A172 (cell line): Measurements from ENCODE around the gene DAB1. TPM values are rescaled to one million over a fixed set of nuclear protein-coding genes. Genes with fewer than 3 reads are reported as not detected.
"Not testable (repeated sequence)": the region's sequence is repeated elsewhere in the genome, so short reads cannot be mapped to it uniquely, and the experiment has no call there.

ENCODE experiments used
- DNase-seq: peaks from one replicate; pipeline ENCODE4 v3.0.0-alpha.2; 2015; ENCODE audit warnings: low spot score
- total RNA-seq: library from RNA; depleted of rRNA; stranded (reverse); fragments of >200 nt; shearing (Covaris generic); gene quantifications from 2 replicates; pipeline ENCODE4 v1.2.3, GENCODE V29; 2014

Gene DAB1
- total RNA-seq, 1 experiment from 2014 or later = not detected

- no peak for DNase-seq
Observed at GRCh38 chr1:57360846-57361407, 62.9 kb downstream of the DAB1 start.

DNA sequence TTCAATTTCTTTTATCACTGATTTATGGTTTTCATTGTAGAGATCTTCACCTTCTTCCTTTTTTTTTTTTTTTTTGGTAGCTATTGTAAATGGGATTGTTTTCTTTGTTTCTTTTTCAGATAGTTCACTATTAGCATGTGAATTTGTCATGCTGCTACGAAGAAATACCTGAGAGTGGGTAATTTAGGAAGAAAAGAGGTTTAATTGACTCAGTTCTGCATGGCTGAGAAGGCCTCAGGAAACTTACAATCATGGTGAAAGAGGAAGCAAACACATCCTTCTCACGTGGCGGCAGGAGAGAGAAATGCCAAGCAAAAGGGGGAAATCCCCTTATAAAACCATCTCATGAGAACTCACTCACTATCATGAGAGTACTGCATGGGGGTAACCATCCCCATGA lies 66.4 kb downstream of the DAB1 start:
- no peak for DNase-seq

DNA sequence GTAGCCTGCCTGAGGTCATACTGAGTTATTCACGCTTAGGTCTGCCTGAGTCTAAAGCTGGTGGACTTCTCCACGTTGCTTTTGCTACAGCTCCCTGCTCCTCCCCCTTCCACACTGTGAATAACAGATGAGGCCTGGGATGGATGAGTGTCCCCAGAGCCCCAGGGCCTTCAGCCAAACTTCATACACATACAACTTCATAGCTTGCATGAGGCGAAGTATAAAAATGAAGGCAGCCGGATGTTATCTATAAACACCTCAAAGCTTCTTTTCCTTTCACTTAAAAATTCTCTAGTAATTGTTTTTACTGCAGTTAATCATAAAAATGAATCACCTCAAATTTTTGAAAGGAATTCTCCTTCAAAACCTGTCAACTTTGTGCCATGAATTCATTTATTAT lies 70.2 kb downstream of the DAB1 start:
- no peak for DNase-seq

DNA sequence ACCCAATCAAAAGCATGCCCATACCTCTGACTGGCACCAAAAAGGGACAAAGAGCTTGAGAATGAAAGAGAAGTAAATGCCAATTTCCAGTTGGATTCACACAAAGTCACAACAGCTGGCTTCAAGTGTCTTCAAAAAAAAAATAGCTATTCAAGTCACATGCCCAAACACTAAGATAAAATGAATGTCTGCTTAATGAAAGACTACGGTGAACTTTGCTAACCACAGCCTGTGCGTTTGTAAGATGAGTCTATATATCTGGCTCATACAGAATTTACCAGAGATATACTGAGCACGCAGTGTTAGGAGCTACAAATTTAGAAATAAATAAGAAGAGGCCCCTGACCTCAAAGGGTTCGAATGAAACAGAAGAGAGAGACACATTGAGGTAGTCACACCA lies 73.2 kb downstream of the DAB1 start:
- DNase-seq = no peak

DNA sequence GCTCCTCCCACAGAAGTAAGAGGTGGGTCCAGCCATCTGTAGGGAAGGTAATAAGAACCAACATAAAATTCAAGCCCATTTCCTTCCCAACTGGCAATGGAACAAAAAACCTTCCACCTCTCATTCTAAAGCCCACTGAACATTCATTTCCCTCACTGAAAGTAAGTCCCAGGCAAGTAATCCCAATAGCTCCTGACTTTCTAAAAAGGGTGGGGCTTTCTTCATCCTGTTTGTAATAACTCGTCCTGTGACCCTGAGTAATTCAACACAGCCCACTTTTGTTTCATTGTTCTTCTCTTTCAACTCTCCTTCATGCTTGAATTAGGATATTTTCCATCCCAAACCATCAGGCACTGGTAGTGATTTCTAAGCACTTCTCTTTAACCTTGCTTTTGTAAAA lies 74.9 kb downstream of the DAB1 start:
- DNase-seq = no peak

DNA sequence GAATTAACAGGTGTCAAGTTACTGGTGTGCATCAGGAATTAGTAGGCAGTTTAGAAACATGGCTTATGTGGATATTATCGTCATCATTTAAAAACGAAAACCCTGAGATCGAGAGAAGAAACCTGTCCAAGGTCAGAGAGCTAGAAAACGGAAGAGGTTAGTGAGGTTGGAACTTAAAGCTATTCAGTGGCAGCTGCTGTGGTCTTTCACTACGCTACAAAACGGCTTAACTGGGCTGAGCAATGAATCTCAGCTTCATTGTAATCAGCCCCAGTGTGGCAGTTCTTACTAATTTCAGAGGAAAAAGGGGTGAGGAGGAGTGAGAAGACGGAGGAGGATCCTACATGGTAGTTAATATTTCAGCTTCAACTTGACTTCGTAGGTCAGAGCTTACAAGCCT lies 77.9 kb downstream of the DAB1 start:
- DNase-seq = no peak

- DNase-seq = no peak
Observed at GRCh38 chr1:57344265-57344664, 79.6 kb downstream of the DAB1 start.

DNA sequence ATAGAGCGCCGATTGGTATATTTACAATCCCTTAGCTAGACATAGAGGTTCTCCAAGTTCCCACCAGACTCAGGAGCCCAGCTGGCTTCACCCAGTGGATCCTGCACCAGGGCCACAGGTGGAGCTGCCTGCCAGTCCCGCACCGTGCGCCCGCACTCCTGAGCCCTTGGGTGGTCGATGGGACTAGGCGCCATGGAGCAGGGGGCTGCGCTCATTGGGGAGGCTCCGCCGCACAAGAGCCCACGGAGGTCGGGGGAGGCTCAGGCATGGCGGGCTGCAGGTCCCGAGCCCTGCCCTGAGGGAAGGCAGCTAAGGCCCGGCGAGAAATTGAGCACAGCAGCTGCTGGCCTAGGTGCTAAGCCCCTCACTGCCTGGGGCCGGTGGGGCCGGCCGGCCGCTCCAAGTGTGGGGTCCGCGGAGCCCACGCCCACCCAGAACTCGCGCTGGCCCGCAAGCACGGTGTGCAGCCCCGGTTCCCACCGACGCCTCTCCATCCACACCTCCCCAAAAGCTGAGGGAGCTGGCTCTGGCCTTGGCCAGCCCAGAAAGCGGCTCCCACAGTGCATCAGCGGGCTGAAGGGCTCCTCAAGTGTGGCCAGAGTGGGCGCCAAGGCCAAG lies 80.5 kb downstream of the DAB1 start:
- DNase-seq = not testable (repeated sequence)

- DNase-seq = no peak
Observed at GRCh38 chr1:57341721-57342120, 82.1 kb downstream of the DAB1 start.

GRCh38 chr1:57340334-57341070 lies 83.4 kb downstream of the DAB1 start:
- no peak for DNase-seq

GRCh38 chr1:57337623-57338022 lies 86.2 kb downstream of the DAB1 start:
- DNase-seq = no peak

GRCh38 chr1:57336793-57337192 lies 87.1 kb downstream of the DAB1 start:
- DNase-seq = no peak

GRCh38 chr1:57331620-57332019 lies 92.2 kb downstream of the DAB1 start:
- DNase-seq = no peak

DNA sequence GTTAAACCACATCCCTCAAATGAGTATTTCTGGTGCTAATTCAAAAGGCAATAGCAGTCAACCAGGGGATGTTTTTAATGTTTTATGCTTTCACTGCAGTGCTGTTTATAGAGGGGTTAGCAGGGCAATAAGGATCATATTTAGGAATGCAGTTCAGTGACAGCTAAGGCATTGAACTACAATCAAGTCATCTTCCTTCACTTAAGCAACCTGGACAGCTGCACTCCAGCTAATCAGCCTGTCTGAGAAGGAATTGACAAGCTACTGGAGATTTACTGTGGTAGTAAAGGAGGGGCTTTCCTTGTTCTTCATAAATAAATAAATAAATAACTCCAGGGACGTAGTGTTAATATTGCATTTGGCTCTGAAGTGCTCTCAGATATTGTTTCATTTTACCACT lies 93.9 kb downstream of the DAB1 start:
- no peak for DNase-seq

GRCh38 chr1:57329001-57329527 lies 94.8 kb downstream of the DAB1 start:
- no peak for DNase-seq

DNA sequence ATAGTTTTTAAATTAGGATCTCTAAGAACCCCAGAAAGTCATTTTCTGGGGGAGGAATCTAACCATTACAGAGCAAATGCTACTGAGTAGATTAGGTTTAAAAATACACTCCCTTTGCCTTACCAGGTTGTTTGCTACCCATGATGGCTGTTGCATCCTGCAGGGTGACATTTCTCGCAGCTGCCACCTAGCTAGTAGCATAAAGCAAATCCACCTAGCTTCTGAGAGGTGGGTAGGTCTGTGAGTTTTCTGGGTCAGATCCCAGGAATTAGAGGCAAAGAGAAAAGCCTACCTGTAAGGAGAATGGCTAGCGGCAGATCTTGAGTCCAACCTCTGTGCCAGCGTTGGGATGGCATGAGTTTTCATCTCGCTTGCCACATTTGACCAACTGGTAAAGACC lies 95.9 kb downstream of the DAB1 start:
- DNase-seq = no peak

DNA sequence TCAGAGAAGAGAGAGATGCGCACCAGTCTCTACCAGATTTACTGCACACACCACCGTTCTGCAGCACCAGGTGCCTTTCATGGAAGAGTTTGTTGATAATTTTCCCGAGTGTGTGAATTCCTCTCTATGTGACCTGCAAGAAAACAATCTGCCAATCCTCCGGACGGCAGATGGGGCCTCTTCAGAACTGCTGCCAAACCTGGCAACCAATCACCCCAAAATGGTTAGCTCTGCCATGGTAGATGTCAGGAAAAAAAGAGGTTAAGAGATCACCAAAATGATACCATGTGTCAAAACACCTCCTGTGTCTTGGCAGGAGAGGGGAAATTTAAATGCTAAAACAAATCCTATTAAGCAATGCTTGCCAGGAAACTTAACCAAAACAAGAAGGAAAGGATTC lies 96.5 kb downstream of the DAB1 start:
- no peak for DNase-seq

- DNase-seq = no peak
Observed at GRCh38 chr1:57325536-57325935, 98.3 kb downstream of the DAB1 start.

- no peak for DNase-seq
Observed at GRCh38 chr1:57325117-57325516, 98.7 kb downstream of the DAB1 start.

GRCh38 chr1:57324388-57324787 lies 99.5 kb downstream of the DAB1 start:
- DNase-seq = no peak

DNA sequence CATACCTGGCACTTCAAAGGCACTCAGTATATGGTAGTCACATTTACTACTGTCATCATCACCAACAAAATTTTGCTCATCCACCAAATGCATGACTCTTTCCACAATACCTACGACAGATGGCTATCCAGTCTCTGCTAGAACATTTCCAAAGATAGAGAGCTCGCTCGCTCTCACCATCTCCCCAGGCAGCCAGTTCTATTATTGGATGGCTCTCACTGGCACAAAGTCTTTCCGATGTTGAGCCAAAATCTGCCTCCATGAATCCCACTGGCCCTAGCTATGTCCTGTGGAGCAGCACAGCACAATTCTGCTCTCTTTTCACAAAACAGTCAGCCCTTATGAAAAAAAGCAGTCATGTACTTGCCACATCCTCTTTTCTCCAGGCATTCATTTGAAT lies 102.1 kb downstream of the DAB1 start:
- no peak for DNase-seq

GRCh38 chr1:57319791-57320190 lies 104.1 kb downstream of the DAB1 start:
- no peak for DNase-seq

GRCh38 chr1:57319165-57319564 lies 104.7 kb downstream of the DAB1 start:
- no peak for DNase-seq
